Lung (tissue), 12 donors: ENCODE measurements around the gene BCAT1. TPM values are rescaled to one million over a fixed set of nuclear protein-coding genes. Genes with fewer than 3 reads are reported as not detected.

Source experiments
- ATAC-seq: fragments of 200-7000 bp; cut with Tn5 transposase; one replicate; pipeline ENCODE4 v1.9.1; 2020; ENCODE audit warnings: moderate number of reproducible peaks; ENCODE audit not compliant: insufficient read depth, low FRiP score
- DNase-seq, 3 donors: peaks; one replicate each; pipeline ENCODE4 v3.0.0-alpha.2; 2013 to 2017
- H3K27ac ChIP-seq, 2 donors: one replicate each; pipeline ENCODE4 v1.5.1; 2013; ENCODE audit warnings: mild to moderate bottlenecking in 2 of 2, moderate library complexity in 2 of 2, control low read depth in 1 of 2, inconsistent platforms in 1 of 2, low read depth in 1 of 2, low read length in 1 of 2
- H3K27me3 ChIP-seq, 3 donors: one replicate each; pipeline ENCODE4 v1.5.1; 2013; ENCODE audit warnings: low read length in 2 of 3; ENCODE audit not compliant: control insufficient read depth in 3 of 3, insufficient read depth in 3 of 3
- H3K36me3 ChIP-seq, 4 donors: one replicate each; pipeline ENCODE4 v1.5.1; 2013; ENCODE audit warnings: low read length in 4 of 4, mild to moderate bottlenecking in 1 of 4, moderate library complexity in 1 of 4; ENCODE audit not compliant: control insufficient read depth in 4 of 4, insufficient read depth in 4 of 4
- H3K4me1 ChIP-seq, 5 donors: one replicate each; pipeline ENCODE4 v1.5.1; 2013; ENCODE audit warnings: low read length in 5 of 5, mild to moderate bottlenecking in 2 of 5, moderate library complexity in 1 of 5; ENCODE audit not compliant: control insufficient read depth in 5 of 5, insufficient read depth in 5 of 5
- H3K4me3 ChIP-seq: one replicate; pipeline ENCODE4 v1.5.1; 2013; ENCODE audit warnings: mild to moderate bottlenecking, control low read depth, moderate library complexity
- H3K9ac ChIP-seq, 2 donors: one replicate each; pipeline ENCODE4 v1.5.1; 2013; ENCODE audit warnings: low read length in 2 of 2, control low read depth in 1 of 2; ENCODE audit not compliant: insufficient read depth in 1 of 2
- H3K9me3 ChIP-seq, 4 donors: one replicate each; pipeline ENCODE4 v1.5.1; 2013; ENCODE audit warnings: low read length in 3 of 4, mild to moderate bottlenecking in 1 of 4, moderate library complexity in 1 of 4; ENCODE audit not compliant: control insufficient read depth in 4 of 4, insufficient read depth in 3 of 4
- CTCF ChIP-seq: IDR thresholded peaks from 2 replicates; pipeline ENCODE4 v1.5.1; 2012; ENCODE audit warnings: mild to moderate bottlenecking; ENCODE audit errors: control extremely low read depth, extremely low read depth
- WGBS, 2 donors: extraction: QIAGEN DNeasy Blood & Tissue Kit; methylation state at CpG; one replicate each; pipeline ENCODE4 v1.1.7; 2013; 5-methylcytosine and 5-hydroxymethylcytosine counted together
- polyA plus RNA-seq, 2 donors: library from polyadenylated mRNA; stranded (reverse); fragments of 200-250 nt; gene quantifications; one replicate each; pipeline ENCODE4 v1.2.1, GENCODE V29; 2013
- total RNA-seq, 2 donors: library from RNA; depleted of rRNA in 1 of 2; stranded (reverse); fragments of >200 nt in 1 of 2; gene quantifications; one replicate each; pipeline ENCODE4 v1.2.1, GENCODE V29; 2014 to 2021
- donor health status: control.
- donor health status: control.
- donor health status: Bipolar disorder and iron deficiency.
- donor health status: healthy.
- donor health status: DM: yes; HTN: yes; CAD: no.

Gene BCAT1
- total and polyA plus RNA-seq, 4 donors, result 11.7 to 94.9 (median 40.9) TPM

GRCh38 chr12:24760162-24760561, 188.7 kb downstream of the BCAT1 start:
- peaks cover 0 to 33% (median 0%) of the 10 kb centered on the region in 5 donors for H3K4me1 ChIP-seq
- H3K27ac ChIP-seq, result no peak overlapping the region
- ATAC-seq (no peak), DNase-seq (peak; percentile 51 to 68 (median 63))
- H3K36me3 ChIP-seq, result no peaks in the 10 kb centered on the region
- no peak overlapping the region for H3K4me3 ChIP-seq
- no peaks in the 10 kb centered on the region for H3K27me3 ChIP-seq
- H3K9me3 ChIP-seq, result no peaks in the 10 kb centered on the region
- 83 to 93% methylated on average over 1 of the region's 1 CpG for WGBS, 2 donors
- TF ChIP-seq CTCF, result no peak
- no peak overlapping the region for H3K9ac ChIP-seq

Other genes starting within 250 kb of the BCAT1 start
- gene DNAI7, start 246.1 kb upstream of the BCAT1 start, total RNA-seq, result 10 to 100 TPM in 1 of 2 donors, 1 to 10 TPM in 1; 9.0 to 11.9 TPM
- 1 to 10 TPM; 2.0 to 2.5 TPM for gene DNAI7, start 246.1 kb upstream of the BCAT1 start, polyA plus RNA-seq
- gene ETFRF1, start 246.1 kb upstream of the BCAT1 start, total RNA-seq, result 10 to 100 TPM; 14.9 to 35.8 TPM
- gene ETFRF1, start 246.1 kb upstream of the BCAT1 start, polyA plus RNA-seq, result 10 to 100 TPM; 12.2 to 35.7 TPM